T-helper 17 cell (primary cell): Measurements from ENCODE around the gene MCM7. TPM values are rescaled to one million over a fixed set of nuclear protein-coding genes. Genes with fewer than 3 reads are reported as not detected.

ENCODE experiments used
- ATAC-seq: fragments of 150-1000 bp; cut with Tn5 transposase; 2 replicates; pipeline ENCODE4 v1.10.0; 2021; ENCODE audit warnings: mild to moderate bottlenecking, moderate library complexity
- DNase-seq, 3 donors: peaks; one replicate each; pipeline versions ENCODE4 v3.0.0 to v3.0.0-alpha.2; 2020 to 2021
- H3K9me3 ChIP-seq: one replicate; pipeline ENCODE4 v1.7.0; 2013; ENCODE audit warnings: low read length, mild to moderate bottlenecking; ENCODE audit not compliant: control insufficient read depth, poor library complexity, severe bottlenecking
- H3K27ac Mint-ChIP-seq: one replicate; pipeline ENCODE4 v1.8.0; 2022; ENCODE audit warnings: mild to moderate bottlenecking, moderate library complexity, mixed read lengths
- H3K27me3 Mint-ChIP-seq: one replicate; pipeline ENCODE4 v1.8.0; 2022; ENCODE audit warnings: mixed read lengths
- H3K36me3 Mint-ChIP-seq: one replicate; pipeline ENCODE4 v1.8.0; 2022; ENCODE audit warnings: low read depth, mixed read lengths
- H3K4me1 Mint-ChIP-seq: one replicate; pipeline ENCODE4 v1.8.0; 2022; ENCODE audit warnings: mild to moderate bottlenecking, mixed read lengths
- H3K4me3 Mint-ChIP-seq: one replicate; pipeline ENCODE4 v1.8.0; 2022; ENCODE audit warnings: mild to moderate bottlenecking, moderate library complexity, mixed read lengths
- total RNA-seq, 4 donors: library from RNA in 2 of 4; stranded (reverse) in 2 of 4; gene quantifications; one replicate each; pipeline ENCODE4 v1.2.3 and lab custom pipeline; 2022 to 2026

MCM7 gene
- total RNA-seq, 2 donors from 2014 or later: 111 to 119 TPM

- peaks cover 9% of the 10 kb centered on the region for H3K36me3 Mint-ChIP-seq
- DNase-seq (no peak), ATAC-seq (no peak)
- peak overlapping the region; percentile 32 for H3K27ac Mint-ChIP-seq
- no peaks in the 10 kb centered on the region for H3K9me3 ChIP-seq
- no peaks in the 10 kb centered on the region for H3K27me3 Mint-ChIP-seq
- no peak overlapping the region for H3K4me3 Mint-ChIP-seq
- peaks cover 30% of the 10 kb centered on the region for H3K4me1 Mint-ChIP-seq
Observed at GRCh38 chr7:100095704-100096103, 5.5 kb downstream of the MCM7 start.

DNA sequence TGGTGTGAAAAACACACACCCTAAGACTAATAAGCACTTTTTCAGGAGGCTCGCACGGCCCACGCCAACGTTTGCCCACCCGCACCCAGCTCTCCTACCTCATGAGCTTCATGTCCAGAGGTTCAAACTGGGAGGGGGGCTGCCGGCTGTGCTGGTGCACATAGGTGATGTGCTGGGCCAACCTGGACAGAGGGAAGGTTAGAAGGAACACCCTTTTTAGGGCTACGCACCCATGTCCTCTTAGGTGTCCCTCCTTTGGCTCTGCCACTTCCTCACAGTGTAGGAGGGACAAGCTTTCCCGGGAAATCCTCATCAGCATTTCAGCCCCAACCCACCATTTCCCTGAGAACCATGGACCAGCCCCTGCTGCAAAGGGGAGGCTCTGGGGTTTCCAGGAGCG, 5.9 kb downstream of the MCM7 start:
- Mint-ChIP-seq H3K4me1 (peaks cover 28% of the 10 kb centered on the region), H3K4me3 (no peak overlapping the region), H3K27me3 (no peaks in the 10 kb centered on the region), H3K36me3 (peaks cover 9% of the 10 kb centered on the region), H3K27ac (peak overlapping the region; percentile 80)
- no peak for DNase-seq
- no peaks in the 10 kb centered on the region for H3K9me3 ChIP-seq
- ATAC-seq: no peak

- no peaks in the 10 kb centered on the region for H3K9me3 ChIP-seq
- Mint-ChIP-seq H3K36me3 (peaks cover 12% of the 10 kb centered on the region), H3K4me1 (peaks cover 23% of the 10 kb centered on the region), H3K27me3 (no peaks in the 10 kb centered on the region), H3K27ac (peak overlapping the region; percentile 91), H3K4me3 (no peak overlapping the region)
- DNase-seq (no peak), ATAC-seq (no peak)
Observed at GRCh38 chr7:100093925-100094486, 7.2 kb downstream of the MCM7 start.

- Mint-ChIP-seq H3K27me3 (no peaks in the 10 kb centered on the region), H3K4me1 (peaks cover 18% of the 10 kb centered on the region), H3K36me3 (peaks cover 12% of the 10 kb centered on the region), H3K4me3 (no peak overlapping the region), H3K27ac (peak overlapping the region; percentile 91)
- H3K9me3 ChIP-seq: no peaks in the 10 kb centered on the region
- DNase-seq (no peak), ATAC-seq (no peak)
Observed at GRCh38 chr7:100093498-100093897, 7.7 kb downstream of the MCM7 start.

DNA sequence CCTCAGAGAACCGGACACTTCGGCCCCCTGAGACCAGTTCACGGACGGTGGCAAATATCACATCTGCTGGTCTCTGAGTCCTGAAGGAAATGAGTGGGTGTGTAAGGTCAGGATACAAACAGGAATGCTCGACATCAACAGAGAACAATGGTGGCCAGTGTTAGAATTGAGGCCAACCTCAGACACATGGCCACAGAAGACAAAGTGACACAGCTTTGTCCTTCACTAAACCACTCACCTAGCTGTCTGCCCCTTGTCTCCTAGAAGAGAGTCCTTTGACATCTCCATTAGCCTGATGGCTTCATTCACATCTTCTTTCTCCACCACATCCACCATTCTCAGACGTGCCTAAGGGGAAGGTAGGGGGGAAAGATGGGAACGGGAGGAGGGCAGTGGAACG, 8.1 kb downstream of the MCM7 start:
- Mint-ChIP-seq H3K4me1 (peaks cover 17% of the 10 kb centered on the region), H3K36me3 (peaks cover 11% of the 10 kb centered on the region), H3K27ac (peak overlapping the region; percentile 91), H3K4me3 (no peak overlapping the region), H3K27me3 (no peaks in the 10 kb centered on the region)
- DNase-seq: no peak
- no peak for ATAC-seq
- H3K9me3 ChIP-seq: no peaks in the 10 kb centered on the region

GRCh38 chr7:100091411-100092181, 9.6 kb downstream of the MCM7 start:
- Mint-ChIP-seq H3K36me3 (peaks cover 10% of the 10 kb centered on the region), H3K27ac (peak overlapping the region; percentile 72), H3K27me3 (no peaks in the 10 kb centered on the region), H3K4me3 (peak overlapping the region; percentile 31), H3K4me1 (peaks cover 14% of the 10 kb centered on the region)
- H3K9me3 ChIP-seq: no peaks in the 10 kb centered on the region
- DNase-seq (no peak), ATAC-seq (no peak)

- DNase-seq: no peak
- ATAC-seq: no peak
- Mint-ChIP-seq H3K4me3 (peak overlapping the region; percentile 92), H3K4me1 (peaks cover 14% of the 10 kb centered on the region), H3K27me3 (no peaks in the 10 kb centered on the region), H3K27ac (peak overlapping the region; percentile 96), H3K36me3 (peaks cover 7% of the 10 kb centered on the region)
- H3K9me3 ChIP-seq: no peaks in the 10 kb centered on the region
Observed at GRCh38 chr7:100090527-100091410, 10.4 kb downstream of the MCM7 start.

- DNase-seq (no peak), ATAC-seq (no peak)
- Mint-ChIP-seq H3K36me3 (peaks cover 7% of the 10 kb centered on the region), H3K4me1 (peaks cover 12% of the 10 kb centered on the region), H3K27ac (peak overlapping the region; percentile 96), H3K27me3 (no peaks in the 10 kb centered on the region), H3K4me3 (peak overlapping the region; percentile 92)
- H3K9me3 ChIP-seq: no peaks in the 10 kb centered on the region
Observed at GRCh38 chr7:100089458-100090196, 11.6 kb downstream of the MCM7 start.

GRCh38 chr7:100088621-100089457, 12.4 kb downstream of the MCM7 start, which contains the start of gene COPS6:
COPS6 (plus strand) TSS chr7:100088969; CDS start chr7:100088991, 22 bp downstream.
- DNase-seq (peak; percentile 82 to 89 (median 87)), ATAC-seq (peak; percentile 85)
- no peaks in the 10 kb centered on the region for H3K9me3 ChIP-seq
- Mint-ChIP-seq H3K36me3 (peaks cover 7% of the 10 kb centered on the region), H3K27me3 (no peaks in the 10 kb centered on the region), H3K4me3 (peak within 1 kb of the TSS; percentile 92), H3K27ac (peak within 1 kb of the TSS; percentile 96), H3K4me1 (peaks cover 12% of the 10 kb centered on the region)

DNA sequence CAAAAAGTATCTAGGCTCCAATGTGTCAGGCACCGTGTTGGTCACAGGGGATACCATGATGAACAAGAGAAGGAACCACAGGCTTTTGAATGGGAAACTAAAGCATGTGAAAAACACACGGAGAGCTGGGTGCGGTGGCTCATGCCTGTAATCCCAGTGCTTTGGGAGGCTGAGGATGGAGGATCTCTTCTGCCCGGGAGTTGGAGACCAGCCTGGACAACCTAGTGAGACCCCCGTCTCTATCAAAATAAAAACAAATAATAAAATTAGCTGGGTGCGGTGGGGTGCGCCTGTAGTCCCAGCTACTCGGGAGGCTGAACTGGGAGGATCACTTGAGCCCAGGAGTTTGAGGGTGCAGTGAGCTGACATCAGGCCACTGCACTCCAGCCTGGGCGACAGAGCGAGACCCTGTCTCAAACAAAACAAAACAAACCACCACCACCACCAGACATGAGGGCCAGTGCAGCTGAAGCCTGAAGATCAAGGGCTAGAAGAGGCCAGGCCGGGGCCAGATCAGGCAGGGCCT, 13.0 kb downstream of the MCM7 start:
- no peak for ATAC-seq
- no peaks in the 10 kb centered on the region for H3K27me3 Mint-ChIP-seq
- H3K36me3 Mint-ChIP-seq: peaks cover 6% of the 10 kb centered on the region
- H3K9me3 ChIP-seq: no peaks in the 10 kb centered on the region
- peak overlapping the region; percentile 96 for H3K27ac Mint-ChIP-seq
- DNase-seq: no peak
- peak overlapping the region; percentile 92 for H3K4me3 Mint-ChIP-seq
- H3K4me1 Mint-ChIP-seq: peaks cover 12% of the 10 kb centered on the region

DNA sequence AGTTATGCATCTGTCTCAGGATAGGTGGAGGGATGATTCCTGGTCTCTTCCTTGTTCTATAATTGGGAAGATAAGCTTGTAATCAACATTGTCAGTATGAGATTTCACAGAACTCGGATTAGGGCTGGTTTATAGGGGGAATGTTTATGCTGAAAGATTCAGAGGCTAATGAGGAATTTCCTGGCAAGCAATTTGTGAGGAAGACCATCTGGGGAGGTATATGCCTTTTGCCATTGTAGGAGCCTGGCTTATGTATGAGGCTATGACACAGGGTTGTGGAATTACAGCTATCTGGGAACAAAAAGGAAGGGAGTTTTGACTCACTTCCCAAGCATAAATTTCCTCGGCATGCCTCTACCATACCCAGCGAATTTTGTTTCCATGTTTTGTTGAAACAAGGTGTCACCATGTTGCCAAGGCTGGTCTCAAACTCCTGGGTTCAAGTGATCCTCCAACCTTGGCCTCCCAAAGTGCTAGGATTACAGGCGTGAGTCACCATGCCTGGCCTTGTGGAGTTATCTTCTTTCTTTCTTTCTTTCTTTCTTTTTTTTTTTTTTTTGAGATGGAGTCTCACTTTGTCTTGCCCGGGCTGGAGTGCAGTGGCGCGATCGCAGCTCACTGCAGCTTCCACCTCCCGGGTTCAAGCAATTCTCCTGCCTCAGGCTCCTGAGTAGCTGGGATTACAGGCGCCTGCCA, 14.0 kb downstream of the MCM7 start:
- H3K27me3 Mint-ChIP-seq: no peaks in the 10 kb centered on the region
- peaks cover 5% of the 10 kb centered on the region for H3K36me3 Mint-ChIP-seq
- no peaks in the 10 kb centered on the region for H3K9me3 ChIP-seq
- peaks cover 19% of the 10 kb centered on the region for H3K4me1 Mint-ChIP-seq
- H3K27ac Mint-ChIP-seq: no peak overlapping the region
- ATAC-seq (no peak), DNase-seq (no peak)
- H3K4me3 Mint-ChIP-seq: no peak overlapping the region
